Activated CD4-positive, alpha-beta T cell treated with anti-CD3 and anti-CD28 coated beads, Interleukin-2, amount 50 U/mL, for 24 hours (primary cell): ENCODE results near the gene SLIT3.

Experiments
- DNase-seq, 2 donors: peaks; one replicate each; pipeline ENCODE4 v3.0.0-alpha.2; 2020; ENCODE audit warnings: low read depth in 1 of 2, low spot score in 1 of 2

Gene SLIT3

GRCh38 chr5:168844016-168844921 is 456.7 kb downstream of the SLIT3 start:
- no peak for DNase-seq

DNA sequence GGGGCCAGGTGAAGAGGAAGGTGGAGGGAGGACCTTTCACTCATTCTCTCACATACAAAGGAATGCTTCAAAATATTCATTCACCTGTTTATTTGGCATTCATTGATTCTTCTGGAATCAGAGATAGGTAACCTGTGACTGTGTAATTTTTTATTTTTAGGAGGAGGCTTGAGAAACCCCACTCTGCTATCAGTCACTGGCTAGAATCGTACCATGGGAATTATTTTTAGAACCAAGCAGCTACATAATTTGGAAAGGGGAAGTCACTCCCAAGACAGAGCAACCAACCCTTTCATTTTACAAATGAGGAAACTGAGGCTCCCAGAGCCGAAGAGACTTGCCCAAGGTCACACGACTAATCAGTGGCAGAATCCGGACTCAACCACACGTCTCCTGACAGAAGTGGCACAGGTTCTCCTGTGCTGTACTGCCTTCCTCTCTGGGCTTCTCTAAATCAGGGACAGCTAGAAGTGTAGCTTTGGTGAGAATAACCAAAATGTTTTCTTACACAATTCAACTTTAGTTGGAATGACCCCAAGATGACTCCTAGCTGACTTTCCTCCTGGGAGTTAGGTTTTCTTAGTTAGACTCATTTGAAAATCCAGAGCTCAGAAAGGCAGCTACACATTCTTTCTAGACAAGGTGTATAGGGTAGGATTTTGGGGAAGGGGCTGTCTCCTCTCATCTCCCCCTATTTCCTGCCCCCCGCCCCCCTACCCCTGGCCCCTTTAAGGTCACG is 457.5 kb downstream of the SLIT3 start:
- no peak for DNase-seq

- DNase-seq = no peak
Measured at GRCh38 chr5:168842571-168843205, 458.3 kb downstream of the SLIT3 start.

DNA sequence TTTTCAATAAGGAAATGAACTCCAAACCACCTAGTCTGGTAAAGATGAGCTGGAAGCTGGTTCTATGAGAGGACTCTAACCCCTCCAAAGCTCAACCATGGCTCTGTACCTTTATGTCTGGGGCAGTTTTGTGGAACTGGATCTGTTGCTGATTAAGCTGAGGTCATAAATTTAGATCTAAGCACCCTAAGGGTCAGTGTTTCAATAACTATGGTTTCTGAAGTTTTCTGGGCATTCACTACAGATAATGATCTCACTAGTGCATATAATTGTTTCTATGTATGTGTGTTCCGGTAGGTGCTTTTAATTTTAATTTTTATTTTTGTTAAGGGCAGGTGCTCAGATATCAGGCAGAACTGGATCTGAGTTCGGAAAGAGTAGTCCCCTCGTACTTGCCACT is 463.1 kb downstream of the SLIT3 start:
- no peak for DNase-seq

GRCh38 chr5:168836603-168837231 is 464.2 kb downstream of the SLIT3 start:
- DNase-seq = peak in 1 of 2 donors; percentile 4

DNA sequence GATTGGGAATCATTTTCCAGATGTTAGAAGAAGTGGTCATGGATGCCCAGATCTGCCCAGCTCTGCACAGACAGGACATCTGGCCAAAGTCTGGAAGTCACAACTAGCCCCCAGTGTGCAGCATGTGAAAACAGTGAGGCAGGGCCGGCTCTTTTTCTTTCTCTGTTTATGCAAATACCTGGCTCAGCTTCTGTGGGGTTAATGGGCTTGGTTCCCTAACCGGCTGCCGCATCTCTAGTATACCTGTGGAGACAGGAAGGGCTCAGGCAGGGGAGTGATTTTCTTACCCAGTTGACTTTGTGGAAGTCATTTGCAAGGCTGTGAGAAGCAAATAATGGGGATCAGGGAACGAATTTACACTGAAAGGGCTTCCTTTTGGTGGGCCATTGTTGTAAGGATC is 467.0 kb downstream of the SLIT3 start:
- DNase-seq = no peak

DNA sequence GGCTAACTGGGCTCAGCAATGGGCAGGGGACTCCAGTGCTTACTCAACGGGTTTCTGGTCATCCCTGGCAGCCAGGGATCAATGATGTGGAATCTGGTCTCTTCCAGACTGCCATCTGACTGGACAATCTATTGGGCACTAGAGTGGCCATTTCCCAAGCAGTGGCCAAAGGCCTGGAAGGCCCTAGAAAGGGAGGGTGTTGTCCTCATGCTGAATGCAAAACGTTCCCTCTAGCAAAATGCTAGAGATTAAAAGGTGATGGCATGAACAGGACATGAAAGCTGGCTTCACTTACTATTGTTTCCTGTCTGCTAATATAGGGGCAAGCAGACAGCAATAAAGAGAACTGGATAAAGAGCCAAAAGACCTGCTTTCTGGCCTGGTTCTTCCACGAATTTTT is 467.6 kb downstream of the SLIT3 start:
- DNase-seq = no peak

DNA sequence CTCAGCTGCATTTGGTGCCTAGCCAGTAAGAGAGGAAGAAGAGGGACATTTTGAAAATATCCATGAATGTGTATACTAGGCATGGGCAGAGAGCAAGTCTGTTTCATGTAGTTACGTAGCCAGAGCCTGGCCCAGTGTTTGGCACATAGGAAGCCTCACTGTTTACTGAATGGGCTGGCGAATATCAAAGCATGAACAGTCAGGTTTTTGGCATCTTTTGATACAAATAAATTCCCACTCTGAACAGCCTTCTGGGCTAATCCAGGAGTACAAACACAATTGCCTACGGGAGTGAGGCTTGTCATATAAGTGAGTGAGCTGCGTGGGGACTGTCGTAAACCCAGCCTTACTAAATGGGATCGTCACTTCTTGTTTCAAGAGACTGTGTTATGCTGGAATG is 468.6 kb downstream of the SLIT3 start:
- no peak for DNase-seq

DNA sequence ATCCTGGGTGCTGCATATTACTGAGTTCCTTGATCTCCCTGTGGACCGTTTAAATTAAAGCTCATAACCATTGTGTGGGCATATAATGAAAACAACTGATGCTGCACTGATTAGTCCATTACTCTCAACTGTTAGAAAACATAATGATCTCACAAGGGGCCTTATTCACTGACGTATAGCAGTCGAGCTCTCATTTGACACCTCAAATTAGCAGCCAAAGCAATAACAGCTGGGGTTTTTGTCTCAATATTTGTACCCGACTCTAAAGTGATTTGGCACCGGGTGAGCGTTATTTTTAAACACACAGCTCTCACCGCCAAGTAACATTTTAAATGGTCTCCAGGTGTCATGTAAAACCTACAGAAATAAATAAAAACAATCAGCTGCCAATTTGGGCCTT is 469.6 kb downstream of the SLIT3 start:
- no peak for DNase-seq

- no peak for DNase-seq
Measured at GRCh38 chr5:168830833-168831232, 470.1 kb downstream of the SLIT3 start.

- DNase-seq = no peak
Measured at GRCh38 chr5:168829922-168830417, 471.0 kb downstream of the SLIT3 start.

- no peak for DNase-seq
Measured at GRCh38 chr5:168829044-168829443, 471.9 kb downstream of the SLIT3 start.

DNA sequence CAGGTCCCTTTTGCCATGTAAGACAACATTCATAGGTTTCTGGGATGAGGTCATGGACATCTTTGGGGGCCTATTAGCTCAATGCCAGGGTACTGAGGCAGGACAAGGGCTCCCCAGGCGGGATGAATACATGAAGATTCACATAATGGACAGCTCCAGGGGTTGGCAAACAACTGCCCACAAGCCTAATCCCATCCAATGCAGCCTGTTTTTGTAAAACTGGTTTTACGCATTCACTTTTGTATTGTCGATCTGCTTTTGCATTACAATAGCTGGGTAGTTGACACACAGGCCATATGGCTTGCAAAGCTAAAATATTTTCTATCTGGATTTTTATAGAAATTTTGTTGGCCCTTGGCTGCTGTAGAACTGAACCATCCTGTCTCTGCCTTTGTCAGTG is 473.3 kb downstream of the SLIT3 start:
- no peak for DNase-seq

DNA sequence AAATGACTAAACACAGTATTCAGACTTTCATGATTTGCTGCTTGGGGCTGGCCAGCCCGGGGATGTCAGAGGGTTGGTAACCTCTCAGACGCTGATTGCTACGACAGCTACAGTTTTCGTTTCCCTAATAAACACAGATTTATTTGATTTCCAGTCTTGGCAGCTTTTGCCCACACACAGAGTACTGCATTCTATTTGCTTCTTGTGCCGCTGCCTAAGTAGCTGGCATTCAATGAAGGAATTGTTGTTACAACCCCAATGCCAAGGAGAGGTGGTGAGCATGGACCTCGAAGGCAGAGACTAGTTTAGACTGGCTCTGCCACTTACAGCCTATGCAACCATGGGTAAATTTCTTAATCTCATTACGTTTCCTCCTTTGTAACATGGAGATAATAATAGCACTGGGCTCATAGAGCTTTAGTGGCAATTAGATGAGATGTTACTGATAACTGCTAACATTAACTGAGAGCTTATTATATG is 474.7 kb downstream of the SLIT3 start:
- no peak for DNase-seq

GRCh38 chr5:168822745-168823281 is 478.1 kb downstream of the SLIT3 start:
- no peak for DNase-seq

DNA sequence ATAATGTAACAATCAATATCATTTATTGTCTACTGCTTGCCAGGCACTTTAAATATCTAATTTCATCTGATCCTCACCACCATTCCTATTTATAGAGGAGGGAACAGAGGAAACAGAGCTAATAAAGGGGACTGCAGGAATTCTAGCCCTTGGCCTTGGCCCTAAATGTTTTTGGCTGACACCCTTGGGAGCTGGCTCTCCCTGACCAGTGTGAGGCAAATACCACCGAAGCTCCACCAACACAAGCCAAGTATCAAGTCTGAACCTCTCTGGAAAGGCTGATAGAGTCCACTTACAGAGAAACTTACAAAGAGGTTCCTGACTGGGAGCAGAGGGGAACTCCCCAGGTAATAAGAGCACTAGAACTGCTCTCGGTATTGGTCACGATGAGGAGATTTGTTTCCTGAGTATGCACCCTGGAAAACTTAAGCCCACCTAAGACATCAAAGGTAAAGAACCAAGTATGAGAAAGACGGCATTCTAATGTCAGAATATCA is 478.6 kb downstream of the SLIT3 start:
- no peak for DNase-seq

- DNase-seq = no peak
Measured at GRCh38 chr5:168820874-168821273, 480.1 kb downstream of the SLIT3 start.

- DNase-seq = no peak
Measured at GRCh38 chr5:168819004-168819621, 481.8 kb downstream of the SLIT3 start.

DNA sequence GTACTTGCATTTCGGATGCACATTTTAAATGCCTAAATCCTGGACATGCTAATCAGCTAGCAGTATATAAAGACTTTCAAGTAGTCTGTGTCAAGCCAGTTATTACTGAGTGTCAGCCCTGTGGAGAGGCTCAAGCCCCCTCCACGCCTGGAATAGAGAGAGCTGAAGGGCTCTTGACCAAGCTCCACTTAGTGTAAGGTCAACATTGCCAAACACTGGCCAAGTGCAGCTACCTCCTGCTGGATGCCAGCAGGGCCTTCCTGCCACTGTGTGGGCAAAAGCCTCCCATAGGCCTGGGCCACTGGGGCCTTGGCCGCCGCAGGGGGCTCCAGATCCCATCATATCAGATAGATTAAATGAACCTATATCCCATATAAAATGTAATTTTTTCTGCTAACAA is 482.4 kb downstream of the SLIT3 start:
- no peak for DNase-seq

DNA sequence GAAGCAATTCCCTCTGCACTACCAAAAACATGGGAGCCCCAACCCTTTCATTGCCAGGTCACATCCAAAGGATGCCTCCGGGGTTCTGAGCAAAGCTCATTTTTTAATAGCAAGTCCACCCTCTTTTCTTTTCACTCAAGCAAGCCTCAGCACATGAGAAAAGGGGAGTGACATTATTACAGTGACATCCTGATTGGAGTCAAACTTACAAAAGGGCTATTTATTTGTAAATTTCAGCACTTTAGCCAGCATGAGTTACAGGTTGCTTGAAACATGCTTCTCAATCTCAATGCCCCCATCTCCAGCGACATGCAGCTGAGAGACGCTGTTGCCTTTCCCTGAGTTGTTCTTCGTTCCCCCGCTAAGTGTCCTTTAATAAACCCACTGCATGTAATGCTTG is 483.3 kb downstream of the SLIT3 start:
- DNase-seq = no peak
